ENCODE data around the gene KANSL1.
"Not testable (repeated sequence)": the region's sequence is repeated elsewhere in the genome, so short reads cannot be mapped to it uniquely, and the experiment has no call there.

KANSL1 gene

DNA sequence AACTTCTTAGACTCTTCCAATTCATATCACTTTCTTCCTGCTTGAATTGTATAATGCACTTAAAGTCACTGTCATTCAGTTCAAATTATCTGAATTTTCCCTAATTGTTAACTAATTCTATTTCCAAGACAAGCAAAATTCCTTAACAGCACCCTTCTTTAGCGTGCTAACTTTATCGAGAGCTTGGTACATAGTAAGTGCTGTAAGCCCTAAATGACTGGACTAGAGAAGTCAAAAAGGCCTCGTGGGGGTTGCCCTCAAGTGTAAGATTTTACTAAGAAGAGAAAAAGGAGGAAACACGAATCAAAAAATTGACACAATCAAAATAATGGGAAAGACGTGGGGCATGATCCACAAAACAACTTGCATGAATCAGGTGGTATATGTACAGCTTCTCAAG, 11.3 kb downstream of the KANSL1 start:
- H3K27me3 ChIP-seq = no peaks in the 10 kb centered on the region
- intact Hi-C loops (cut with DNase I; ENCODE audit: low total_unique reads) = no loop called here
- H3K27ac ChIP-seq = no peak overlapping the region
- no peaks in the 10 kb centered on the region for H3K36me3 ChIP-seq
- TF ChIP-seq, protein P1, sequence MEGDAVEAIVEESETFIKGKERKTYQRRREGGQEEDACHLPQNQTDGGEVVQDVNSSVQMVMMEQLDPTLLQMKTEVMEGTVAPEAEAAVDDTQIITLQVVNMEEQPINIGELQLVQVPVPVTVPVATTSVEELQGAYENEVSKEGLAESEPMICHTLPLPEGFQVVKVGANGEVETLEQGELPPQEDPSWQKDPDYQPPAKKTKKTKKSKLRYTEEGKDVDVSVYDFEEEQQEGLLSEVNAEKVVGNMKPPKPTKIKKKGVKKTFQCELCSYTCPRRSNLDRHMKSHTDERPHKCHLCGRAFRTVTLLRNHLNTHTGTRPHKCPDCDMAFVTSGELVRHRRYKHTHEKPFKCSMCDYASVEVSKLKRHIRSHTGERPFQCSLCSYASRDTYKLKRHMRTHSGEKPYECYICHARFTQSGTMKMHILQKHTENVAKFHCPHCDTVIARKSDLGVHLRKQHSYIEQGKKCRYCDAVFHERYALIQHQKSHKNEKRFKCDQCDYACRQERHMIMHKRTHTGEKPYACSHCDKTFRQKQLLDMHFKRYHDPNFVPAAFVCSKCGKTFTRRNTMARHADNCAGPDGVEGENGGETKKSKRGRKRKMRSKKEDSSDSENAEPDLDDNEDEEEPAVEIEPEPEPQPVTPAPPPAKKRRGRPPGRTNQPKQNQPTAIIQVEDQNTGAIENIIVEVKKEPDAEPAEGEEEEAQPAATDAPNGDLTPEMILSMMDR (IDR thresholded peaks at IDR 0.05) = no peak
- H3K4me3 ChIP-seq = no peak overlapping the region
- DNase-seq = no peak
- H3K9me3 ChIP-seq = no peaks in the 10 kb centered on the region
- peaks cover 0 to 100% (median 60%) of the 10 kb centered on the region in 4 donors for H3K4me1 ChIP-seq

DNA sequence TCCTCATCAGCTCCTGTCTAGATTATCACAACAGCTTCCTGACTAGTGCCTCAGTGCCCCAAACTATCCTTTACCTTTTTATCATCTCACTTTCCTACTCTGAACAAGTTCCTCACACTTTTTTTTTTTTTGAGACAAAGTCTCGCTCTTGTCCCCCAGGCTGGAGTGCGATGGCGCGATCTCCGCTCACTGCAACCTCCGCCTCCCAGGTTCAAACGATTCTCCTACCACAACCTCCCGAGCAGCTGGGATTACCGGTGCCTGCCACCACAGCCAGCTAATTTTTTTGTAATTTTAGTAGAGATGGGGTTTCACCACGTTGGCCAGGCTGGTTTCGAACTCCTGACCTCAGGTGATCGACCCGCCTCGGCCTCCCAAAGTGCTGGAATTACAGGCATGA, 11.9 kb downstream of the KANSL1 start:
- H3K4me1 ChIP-seq = peaks cover 0 to 100% (median 57%) of the 10 kb centered on the region in 4 donors
- H3K36me3 ChIP-seq; H3K9me3 ChIP-seq; H3K4me3 ChIP-seq; H3K27me3 ChIP-seq; DNase-seq; H3K27ac ChIP-seq; intact Hi-C loops (cut with DNase I; ENCODE audit: low total_unique reads): not testable (repeated sequence)

- Histone ChIP-seq H3K27me3 (no peaks in the 10 kb centered on the region), H3K4me3 (no peak overlapping the region), H3K9me3 (no peaks in the 10 kb centered on the region), H3K4me1 (peaks cover 0 to 100% (median 57%) of the 10 kb centered on the region in 4 donors), H3K27ac (no peak overlapping the region), H3K36me3 (no peaks in the 10 kb centered on the region)
- TF ChIP-seq, protein P1 (IDR thresholded peaks at IDR 0.05) = no peak
- intact Hi-C loops (cut with DNase I; ENCODE audit: low total_unique reads) = no loop called here
- no peak for DNase-seq
These were observed 12.3 kb downstream of the KANSL1 start for GRCh38 chr17:46180892-46181274.

GRCh38 chr17:46180185-46180891, 12.9 kb downstream of the KANSL1 start:
- DNase-seq = not testable (repeated sequence)

GRCh38 chr17:46179375-46179999, 13.7 kb downstream of the KANSL1 start:
- Histone ChIP-seq H3K36me3 (no peaks in the 10 kb centered on the region), H3K4me3 (no peak overlapping the region), H3K27ac (no peak overlapping the region), H3K9me3 (no peaks in the 10 kb centered on the region), H3K27me3 (no peaks in the 10 kb centered on the region), H3K4me1 (peaks cover 0 to 100% (median 58%) of the 10 kb centered on the region in 4 donors)
- DNase-seq = no peak
- intact Hi-C loops (cut with DNase I; ENCODE audit: low total_unique reads) = no loop called here
- TF ChIP-seq, protein P1 (IDR thresholded peaks at IDR 0.05) = no peak

More at GRCh38 chr17:46180185-46180891, 12.9 kb downstream of the KANSL1 start:
- H3K36me3 ChIP-seq; H3K9me3 ChIP-seq; intact Hi-C loops (cut with DNase I; ENCODE audit: low total_unique reads); H3K4me3 ChIP-seq; H3K27ac ChIP-seq; H3K27me3 ChIP-seq: not testable (repeated sequence)
- H3K4me1 ChIP-seq = peaks cover 0 to 100% (median 59%) of the 10 kb centered on the region in 4 donors

DNA sequence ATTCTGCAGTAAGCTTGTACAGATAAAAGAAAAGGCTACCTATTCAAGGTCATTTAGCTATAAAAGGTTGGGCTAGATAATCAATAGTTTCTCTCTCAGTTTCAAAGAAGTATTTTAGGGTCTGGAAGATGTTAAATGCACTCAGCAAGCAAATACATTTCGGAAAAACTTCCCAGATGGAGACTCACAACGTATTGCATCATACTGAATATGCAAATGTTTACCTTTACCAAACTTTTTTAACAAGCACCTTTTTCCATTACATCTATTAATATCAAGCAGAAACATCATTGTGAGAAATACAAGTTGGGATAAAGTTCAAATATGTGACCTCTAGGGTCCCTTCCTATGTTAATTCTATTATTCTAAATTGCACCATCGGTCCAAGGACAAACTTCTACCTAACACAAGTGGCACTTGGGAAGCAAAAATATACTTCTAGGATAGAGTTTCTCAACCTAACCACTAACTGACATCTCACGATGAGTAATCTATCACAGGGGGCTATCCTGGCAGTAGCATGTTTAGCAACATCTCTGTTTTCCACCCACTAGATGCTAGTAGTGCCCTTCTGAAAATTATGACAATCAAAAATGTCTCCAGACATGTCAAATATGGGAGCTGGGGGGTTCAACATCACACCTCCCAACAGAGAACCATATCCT, 14.5 kb downstream of the KANSL1 start:
- no peak overlapping the region for H3K27ac ChIP-seq
- no peaks in the 10 kb centered on the region for H3K9me3 ChIP-seq
- H3K36me3 ChIP-seq = no peaks in the 10 kb centered on the region
- DNase-seq = no peak
- intact Hi-C loops (cut with DNase I; ENCODE audit: low total_unique reads) = no loop called here
- no peak overlapping the region for H3K4me3 ChIP-seq
- TF ChIP-seq, protein P1 (IDR thresholded peaks at IDR 0.05) = no peak
- H3K27me3 ChIP-seq = no peaks in the 10 kb centered on the region
- peaks cover 0 to 100% (median 54%) of the 10 kb centered on the region in 4 donors for H3K4me1 ChIP-seq

All from tibial artery (tissue), 4 donors.